Measurements from ENCODE around the gene DHX34.

- TF ChIP-seq, protein P1, sequence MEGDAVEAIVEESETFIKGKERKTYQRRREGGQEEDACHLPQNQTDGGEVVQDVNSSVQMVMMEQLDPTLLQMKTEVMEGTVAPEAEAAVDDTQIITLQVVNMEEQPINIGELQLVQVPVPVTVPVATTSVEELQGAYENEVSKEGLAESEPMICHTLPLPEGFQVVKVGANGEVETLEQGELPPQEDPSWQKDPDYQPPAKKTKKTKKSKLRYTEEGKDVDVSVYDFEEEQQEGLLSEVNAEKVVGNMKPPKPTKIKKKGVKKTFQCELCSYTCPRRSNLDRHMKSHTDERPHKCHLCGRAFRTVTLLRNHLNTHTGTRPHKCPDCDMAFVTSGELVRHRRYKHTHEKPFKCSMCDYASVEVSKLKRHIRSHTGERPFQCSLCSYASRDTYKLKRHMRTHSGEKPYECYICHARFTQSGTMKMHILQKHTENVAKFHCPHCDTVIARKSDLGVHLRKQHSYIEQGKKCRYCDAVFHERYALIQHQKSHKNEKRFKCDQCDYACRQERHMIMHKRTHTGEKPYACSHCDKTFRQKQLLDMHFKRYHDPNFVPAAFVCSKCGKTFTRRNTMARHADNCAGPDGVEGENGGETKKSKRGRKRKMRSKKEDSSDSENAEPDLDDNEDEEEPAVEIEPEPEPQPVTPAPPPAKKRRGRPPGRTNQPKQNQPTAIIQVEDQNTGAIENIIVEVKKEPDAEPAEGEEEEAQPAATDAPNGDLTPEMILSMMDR (IDR thresholded peaks at IDR 0.05), result no peak
- TF ChIP-seq POLR2A (IDR thresholded peaks at IDR 0.05), result no peak
Observed at GRCh38 chr19:47352095-47352494, 3.0 kb downstream of the DHX34 start.
